Stomach (tissue), 9 donors: ENCODE data around the gene F7. TPM values are rescaled to one million over a fixed set of nuclear protein-coding genes. Genes with fewer than 3 reads are reported as not detected.

ENCODE experiments used
- DNase-seq, 2 donors: peaks; one replicate each; pipeline versions ENCODE4 v3.0.0 to v3.0.0-alpha.2; 2013 to 2019
- H3K27ac ChIP-seq, 5 donors: fragments of 200-600 bp in 4 of 5; sonication (generic) in 4 of 5; one replicate each; pipeline ENCODE4 v1.5.1; 2013 to 2019; ENCODE audit warnings: mild to moderate bottlenecking in 1 of 5, moderate library complexity in 1 of 5
- H3K27me3 ChIP-seq, 3 donors: fragments of 200-600 bp; sonication (generic); one replicate each; pipeline ENCODE4 v1.5.1; 2017 to 2019; ENCODE audit warnings: mixed run types in 1 of 3
- H3K36me3 ChIP-seq, 4 donors: fragments of 200-600 bp; sonication (generic); 1 replicate in 3 of 4; 2 replicates in 1 of 4; pipeline ENCODE4 v1.5.1; 2016 to 2019
- H3K4me1 ChIP-seq, 4 donors: fragments of 200-600 bp; sonication (generic); one replicate each; pipeline ENCODE4 v1.5.1; 2016 to 2019
- H3K4me3 ChIP-seq, 4 donors: fragments of 200-600 bp; sonication (generic) in 3 of 4; one replicate each; pipeline ENCODE4 v1.5.1; 2016 to 2019; ENCODE audit warnings: mild to moderate bottlenecking in 1 of 4
- H3K9me3 ChIP-seq, 4 donors: fragments of 200-600 bp; sonication (generic); one replicate each; pipeline ENCODE4 v1.5.1; 2016 to 2019
- CTCF ChIP-seq, 7 experiments: fragments of 450-650 bp in 4 of 7; fragments of 200-600 bp in 3 of 7; sonication (generic) in 3 of 7; IDR thresholded peaks; one replicate each; pipeline ENCODE4 v1.5.1; 2016 to 2019; ENCODE audit warnings: antibody characterized with exemption in 7 of 7, control low read depth in 2 of 7, mild to moderate bottlenecking in 1 of 7
- EP300 ChIP-seq: sonication (generic); formaldehyde crosslinking; IDR thresholded peaks from one replicate; pipeline ENCODE4 v1.6.1; 2017; ENCODE audit warnings: antibody characterized with exemption
- POLR2A ChIP-seq, 4 donors: fragments of 450-650 bp; IDR thresholded peaks; one replicate each; pipeline ENCODE4 v1.6.1; 2016; ENCODE audit warnings: antibody characterized with exemption in 4 of 4, control low read depth in 2 of 4, mild to moderate bottlenecking in 1 of 4, moderate library complexity in 1 of 4
- POLR2AphosphoS5 ChIP-seq, 3 donors: sonication (generic); formaldehyde crosslinking; IDR thresholded peaks; one replicate each; pipeline ENCODE4 v1.6.1; 2016; ENCODE audit warnings: antibody characterized with exemption in 3 of 3
- WGBS, 5 donors: extraction: QIAGEN DNeasy Blood & Tissue Kit in 3 of 5; methylation state at CpG; one replicate each; pipeline versions ENCODE4 v1.1.5 to v1.1.7; 2013 to 2018; 5-methylcytosine and 5-hydroxymethylcytosine counted together
- intact Hi-C: fragments of 100-400 bp; cut with DNase I; formaldehyde crosslinking; loops from one replicate; pipeline ENCODE4 v1.15.1; 2023; ENCODE audit warnings: low total_unique reads
- polyA plus RNA-seq, 3 donors: library from polyadenylated mRNA; stranded (reverse); fragments of 200-250 nt; gene quantifications; one replicate each; pipeline ENCODE4 v1.2.3, GENCODE V29; 2013
- total RNA-seq, 5 donors: library from RNA; depleted of rRNA; stranded (reverse); fragments of >200 nt; gene quantifications; one replicate each; pipeline versions ENCODE4 v1.1.0 to v1.2.3, GENCODE V29; 2014 to 2016
- donor health status: healthy with polysubstance abuse.
- donor health status: Bipolar disorder and iron deficiency.
- donor health status: healthy.

The F7 gene
- total and polyA plus RNA-seq, 8 donors, result 0.10 TPM; not detected in 7

- Histone ChIP-seq H3K36me3 (peaks cover 0 to 55% (median 46%) of the 10 kb centered on the region in 4 donors), H3K27me3 (no peaks in the 10 kb centered on the region), H3K4me1 (no peaks in the 10 kb centered on the region), H3K9me3 (no peaks in the 10 kb centered on the region), H3K4me3 (no peak overlapping the region), H3K27ac (no peak overlapping the region)
- 85 to 92% (median 89%) methylated on average over 10 to 14 of the region's 14 CpGs for WGBS, 5 donors
- intact Hi-C loops, result no loop called here
- DNase-seq, result no peak
- no peak for TF ChIP-seq CTCF (IDR thresholded peaks at IDR 0.05)
- no peak for TF ChIP-seq EP300
- TF ChIP-seq POLR2AphosphoS5 (IDR thresholded peaks at IDR 0.05), result no peak
- TF ChIP-seq POLR2A (IDR thresholded peaks at IDR 0.05), result no peak
Measured at GRCh38 chr13:113061796-113062425, 43.7 kb upstream of the F7 start.

GRCh38 chr13:113062691-113063090 is 42.9 kb upstream of the F7 start:
- intact Hi-C loops, result no loop called here
- Histone ChIP-seq H3K4me3 (no peak overlapping the region), H3K9me3 (no peaks in the 10 kb centered on the region), H3K27me3 (no peaks in the 10 kb centered on the region), H3K4me1 (no peaks in the 10 kb centered on the region), H3K36me3 (peaks cover 0 to 56% (median 46%) of the 10 kb centered on the region in 4 donors), H3K27ac (no peak overlapping the region)
- DNase-seq, result no peak
- WGBS, 5 donors, result 90 to 95% (median 93%) methylated on average over 13 to 14 of the region's 14 CpGs
- TF ChIP-seq EP300, result no peak
- TF ChIP-seq CTCF (IDR thresholded peaks at IDR 0.05), result no peak
- no peak for TF ChIP-seq POLR2A (IDR thresholded peaks at IDR 0.05)
- no peak for TF ChIP-seq POLR2AphosphoS5 (IDR thresholded peaks at IDR 0.05)

GRCh38 chr13:113063091-113063491 is 42.5 kb upstream of the F7 start:
- Histone ChIP-seq H3K36me3 (peaks cover 0 to 56% (median 46%) of the 10 kb centered on the region in 4 donors), H3K27ac (no peak overlapping the region), H3K27me3 (no peaks in the 10 kb centered on the region), H3K4me1 (no peaks in the 10 kb centered on the region), H3K4me3 (no peak overlapping the region), H3K9me3 (no peaks in the 10 kb centered on the region)
- TF ChIP-seq POLR2AphosphoS5 (IDR thresholded peaks at IDR 0.05) (no peak), CTCF (IDR thresholded peaks at IDR 0.05) (no peak), EP300 (no peak), POLR2A (IDR thresholded peaks at IDR 0.05) (no peak)
- 93 to 96% (median 95%) methylated on average over 22 of the region's 22 CpGs for WGBS, 5 donors
- no peak for DNase-seq
- intact Hi-C loops, result no loop called here

- no peak overlapping the region for H3K27ac ChIP-seq
- no peaks in the 10 kb centered on the region for H3K27me3 ChIP-seq
- H3K9me3 ChIP-seq, result no peaks in the 10 kb centered on the region
- intact Hi-C loops, result no loop called here
- no peak overlapping the region for H3K4me3 ChIP-seq
- H3K36me3 ChIP-seq, result peaks cover 0 to 56% (median 46%) of the 10 kb centered on the region in 4 donors
- TF ChIP-seq CTCF (IDR thresholded peaks at IDR 0.05) (no peak), POLR2A (IDR thresholded peaks at IDR 0.05) (no peak), POLR2AphosphoS5 (IDR thresholded peaks at IDR 0.05) (no peak), EP300 (no peak)
- WGBS, 5 donors, result 88 to 92% (median 89%) methylated on average over 27 to 29 of the region's 29 CpGs
- no peaks in the 10 kb centered on the region for H3K4me1 ChIP-seq
- no peak for DNase-seq
Measured at GRCh38 chr13:113064000-113064533, 41.5 kb upstream of the F7 start.
